GM19372 (cell line): ENCODE measurements around the gene XRN1.
"Not testable (repeated sequence)": the region's sequence is repeated elsewhere in the genome, so short reads cannot be mapped to it uniquely, and the experiment has no call there.

Experiments used
- ATAC-seq: cut with Tn5 transposase; IDR thresholded peaks from one replicate; pipeline ENCODE4 v1.9.1; 2021; ENCODE audit warnings: mild to moderate bottlenecking, low read depth, moderate library complexity; ENCODE audit not compliant: unreplicated experiment

XRN1 gene

GRCh38 chr3:142439499-142440220, 8.2 kb downstream of the XRN1 start:
- not testable (repeated sequence) for ATAC-seq

GRCh38 chr3:142438096-142438495, 9.7 kb downstream of the XRN1 start:
- not testable (repeated sequence) for ATAC-seq

- ATAC-seq, result no peak
These were observed 10.8 kb downstream of the XRN1 start for GRCh38 chr3:142436951-142437585.

GRCh38 chr3:142434503-142434902, 13.3 kb downstream of the XRN1 start:
- no peak for ATAC-seq

DNA sequence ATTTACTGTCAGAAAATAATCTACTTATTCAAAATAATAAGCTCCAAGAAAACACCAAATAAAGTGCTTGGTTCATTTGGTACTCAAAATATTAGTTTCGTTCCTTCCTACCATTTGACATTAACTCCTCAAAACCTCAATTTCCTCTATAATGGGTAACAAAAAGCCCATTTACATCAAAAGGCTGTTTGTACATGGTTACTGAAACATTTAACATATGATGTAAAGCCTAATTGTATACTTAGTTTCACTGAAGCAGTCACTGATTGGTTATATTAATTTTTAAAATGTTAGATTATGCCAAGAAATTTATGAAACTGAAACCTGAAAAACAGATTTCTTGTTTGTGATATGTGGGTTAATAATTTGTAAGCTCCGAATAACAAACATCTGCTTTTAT, 14.7 kb downstream of the XRN1 start:
- peak; percentile 56 for ATAC-seq

DNA sequence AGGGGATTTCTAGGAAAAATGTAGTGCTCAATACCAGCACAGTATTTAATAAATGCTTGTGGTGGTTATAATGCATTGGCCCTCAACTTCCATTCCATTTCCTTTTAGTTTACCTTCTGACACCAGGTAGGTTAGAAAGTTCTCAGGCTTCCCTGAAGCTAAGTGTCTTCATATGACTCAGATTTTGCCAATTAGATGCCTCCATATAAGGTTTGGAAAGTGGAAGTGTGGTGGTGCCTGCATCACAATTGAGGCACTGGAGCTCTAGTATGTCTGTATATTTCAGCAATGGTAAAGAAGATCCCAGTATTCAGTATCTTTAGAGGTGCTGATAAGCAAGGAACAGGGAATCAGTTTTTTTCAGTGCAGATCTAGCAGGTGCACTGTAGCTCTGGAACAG, 18.3 kb downstream of the XRN1 start:
- ATAC-seq, result no peak

- no peak for ATAC-seq
These were observed 23.1 kb downstream of the XRN1 start for GRCh38 chr3:142424754-142425153.

- no peak for ATAC-seq
These were observed 28.8 kb downstream of the XRN1 start for GRCh38 chr3:142418926-142419592.

DNA sequence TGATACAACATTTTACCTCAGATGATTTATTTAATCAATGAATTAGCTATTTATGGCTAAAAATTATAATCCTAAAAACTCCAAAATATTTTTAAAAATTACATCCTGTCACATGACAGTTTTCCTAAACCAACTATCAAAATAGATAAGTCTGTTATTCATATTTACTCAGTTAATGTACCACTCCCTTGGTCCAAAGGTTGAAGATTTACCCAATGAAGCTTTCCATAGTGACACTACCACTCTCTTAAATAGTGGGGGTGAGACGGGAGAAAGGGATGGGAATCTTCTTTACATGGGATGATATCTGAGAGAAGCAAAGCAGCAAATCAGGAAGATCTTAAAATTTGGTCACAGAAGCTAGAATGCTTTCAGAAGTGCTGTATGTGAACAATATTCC, 30.5 kb downstream of the XRN1 start:
- no peak for ATAC-seq

DNA sequence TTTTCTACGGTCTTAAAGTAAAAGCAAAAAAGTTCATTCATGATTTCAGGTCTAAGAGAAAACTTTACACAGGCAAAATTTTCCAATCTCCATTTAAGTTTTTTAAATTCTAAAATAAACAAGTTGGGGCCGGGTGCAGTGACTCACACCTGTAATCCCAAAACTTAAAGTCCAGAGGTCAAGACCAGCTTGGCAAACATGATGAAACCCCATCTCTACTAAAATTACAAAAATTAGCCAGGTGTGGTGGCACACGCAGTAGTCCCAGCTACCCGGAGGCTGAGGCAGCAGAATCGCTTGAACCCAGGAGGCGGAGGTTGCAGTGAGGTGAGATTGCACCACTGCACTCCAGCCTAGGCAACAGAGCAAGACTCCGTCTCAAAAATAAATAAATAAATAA, 47.3 kb downstream of the XRN1 start:
- not testable (repeated sequence) for ATAC-seq

DNA sequence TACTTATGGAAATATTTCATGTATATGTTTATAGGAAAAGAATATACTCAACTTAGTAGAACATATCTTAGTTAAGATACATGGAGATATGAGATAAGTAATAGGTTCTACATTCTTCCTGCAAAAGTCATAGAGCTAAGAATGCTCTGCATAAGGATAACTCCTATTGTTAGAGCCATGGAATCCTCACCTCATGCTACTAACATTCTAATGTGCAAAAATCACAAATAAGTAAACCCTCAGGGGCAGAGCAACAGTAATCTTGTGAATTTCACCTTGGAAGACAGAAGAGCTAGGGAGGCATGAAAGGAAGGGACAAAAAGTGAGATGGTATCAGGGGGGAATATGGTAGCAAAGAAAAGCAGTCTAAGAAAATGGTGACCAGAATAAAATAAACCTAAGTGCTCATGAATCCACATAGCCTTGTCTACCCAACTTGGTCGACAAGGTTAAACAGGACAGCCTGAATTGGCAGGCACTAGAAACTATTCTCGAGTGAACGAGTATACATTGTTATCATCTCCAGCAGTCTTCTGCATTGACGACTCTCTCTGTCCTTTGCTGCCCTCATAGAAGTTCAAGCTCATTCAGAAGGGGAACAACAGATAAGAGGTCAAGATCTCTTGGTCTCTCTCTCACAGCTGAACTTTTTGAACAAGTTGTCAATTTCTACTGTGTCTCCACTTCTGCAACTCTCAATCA, 52.8 kb downstream of the XRN1 start:
- no peak for ATAC-seq

- no peak for ATAC-seq
These were observed 62.8 kb downstream of the XRN1 start for GRCh38 chr3:142385078-142385477.

DNA sequence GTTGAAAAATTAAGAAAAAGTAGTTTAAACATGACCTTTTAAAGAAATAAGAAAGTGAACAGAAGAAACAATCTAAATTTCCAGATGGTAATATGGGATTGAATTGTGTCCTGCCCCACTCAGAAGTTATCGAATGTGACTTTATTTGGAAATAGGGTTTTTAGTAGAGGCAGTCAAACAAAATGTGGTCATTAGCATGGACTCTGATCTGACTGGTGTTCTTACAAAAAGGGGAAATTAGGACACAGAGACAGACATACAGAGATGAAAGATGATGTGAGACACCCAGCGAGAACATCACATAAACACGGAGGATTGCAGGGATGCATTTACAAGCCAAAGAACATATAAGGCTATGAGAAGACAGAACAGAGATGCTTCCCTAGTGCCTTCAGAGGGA, 73.2 kb downstream of the XRN1 start:
- no peak for ATAC-seq

- not testable (repeated sequence) for ATAC-seq
These were observed 78.3 kb downstream of the XRN1 start for GRCh38 chr3:142369576-142369975.

GRCh38 chr3:142366434-142366833, 81.4 kb downstream of the XRN1 start:
- no peak for ATAC-seq

- ATAC-seq, result no peak
These were observed 83.8 kb downstream of the XRN1 start for GRCh38 chr3:142363936-142364467.

DNA sequence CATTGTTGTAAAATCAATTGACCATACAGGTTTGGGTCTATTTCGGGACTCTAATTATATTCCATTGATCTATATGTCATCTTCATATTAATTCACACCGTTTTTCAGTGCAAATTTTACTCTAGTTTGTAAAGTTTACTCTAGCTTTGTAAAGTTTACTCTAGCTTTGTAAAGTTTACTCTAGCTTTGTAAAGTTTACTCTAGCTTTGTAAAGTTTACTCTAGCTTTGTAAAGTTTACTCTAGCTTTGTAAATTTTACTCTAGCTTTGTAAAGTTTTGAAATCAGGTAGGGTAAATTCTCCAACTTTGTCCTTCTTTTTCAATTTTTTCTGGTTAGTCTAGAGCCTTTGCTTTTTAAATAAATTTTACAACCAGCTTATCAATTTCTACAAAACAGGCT, 84.4 kb downstream of the XRN1 start:
- not testable (repeated sequence) for ATAC-seq

- ATAC-seq, result no peak
These were observed 88.5 kb downstream of the XRN1 start for GRCh38 chr3:142359367-142359766.

DNA sequence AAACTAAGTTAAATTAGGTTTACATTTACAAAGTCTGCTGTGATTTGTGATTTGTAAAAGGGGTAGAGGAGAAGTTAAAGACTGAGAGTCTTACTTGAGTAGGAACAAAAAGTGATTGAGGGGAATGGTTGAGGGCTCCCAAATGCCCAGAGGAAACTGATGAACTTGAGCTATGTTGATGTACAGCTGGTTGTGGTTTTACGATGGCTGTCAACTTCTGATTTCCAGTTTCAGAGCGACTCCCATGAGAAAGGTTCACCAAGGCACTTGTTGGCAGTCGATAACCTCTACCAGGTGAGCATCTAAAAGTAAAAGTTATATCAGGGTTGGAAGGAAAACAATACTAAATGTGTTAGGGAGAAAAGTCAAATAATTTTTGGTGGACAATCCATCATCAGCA, 91.0 kb downstream of the XRN1 start:
- no peak for ATAC-seq

GRCh38 chr3:142355692-142356091, 92.1 kb downstream of the XRN1 start:
- ATAC-seq, result no peak

GRCh38 chr3:142354076-142354475, 93.8 kb downstream of the XRN1 start:
- ATAC-seq, result no peak
